ENCODE measurements around the gene FFAR4. TPM values are rescaled to one million over a fixed set of nuclear protein-coding genes. Genes with fewer than 3 reads are reported as not detected.

Gene FFAR4
- total RNA-seq, 6 donors from 2014 or later: 2.4 to 18.1 (median 7.6) TPM

DNA sequence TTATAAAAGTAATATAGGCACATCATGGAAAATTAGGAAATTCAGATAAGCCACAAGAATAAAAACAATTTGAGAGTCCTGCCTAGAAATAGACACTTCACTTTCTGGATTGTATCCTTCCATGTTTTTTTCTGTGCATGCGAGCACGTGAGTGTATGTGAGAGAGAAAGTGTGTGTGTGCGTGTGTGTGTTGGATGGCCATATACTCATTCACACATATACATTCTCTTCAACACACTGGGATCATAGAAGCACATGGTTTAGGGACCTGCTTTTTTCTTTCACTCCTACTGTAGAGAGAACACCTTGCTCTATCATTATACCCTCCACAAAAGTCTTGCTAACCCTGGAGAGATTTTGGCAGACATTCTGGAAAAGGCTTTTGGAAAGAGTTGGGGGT, 7.5 kb downstream of the FFAR4 start:
- H3K4me1 ChIP-seq: peaks cover 0 to 19% (median 6%) of the 10 kb centered on the region in 4 donors
- H3K27ac ChIP-seq: no peak overlapping the region
- no peaks in the 10 kb centered on the region for H3K36me3 ChIP-seq
- TF ChIP-seq POLR2A (IDR thresholded peaks at IDR 0.05) (no peak), POLR2AphosphoS5 (IDR thresholded peaks at IDR 0.05) (no peak), EP300 (IDR thresholded peaks at IDR 0.05) (no peak)
- TF ChIP-seq, protein P1, sequence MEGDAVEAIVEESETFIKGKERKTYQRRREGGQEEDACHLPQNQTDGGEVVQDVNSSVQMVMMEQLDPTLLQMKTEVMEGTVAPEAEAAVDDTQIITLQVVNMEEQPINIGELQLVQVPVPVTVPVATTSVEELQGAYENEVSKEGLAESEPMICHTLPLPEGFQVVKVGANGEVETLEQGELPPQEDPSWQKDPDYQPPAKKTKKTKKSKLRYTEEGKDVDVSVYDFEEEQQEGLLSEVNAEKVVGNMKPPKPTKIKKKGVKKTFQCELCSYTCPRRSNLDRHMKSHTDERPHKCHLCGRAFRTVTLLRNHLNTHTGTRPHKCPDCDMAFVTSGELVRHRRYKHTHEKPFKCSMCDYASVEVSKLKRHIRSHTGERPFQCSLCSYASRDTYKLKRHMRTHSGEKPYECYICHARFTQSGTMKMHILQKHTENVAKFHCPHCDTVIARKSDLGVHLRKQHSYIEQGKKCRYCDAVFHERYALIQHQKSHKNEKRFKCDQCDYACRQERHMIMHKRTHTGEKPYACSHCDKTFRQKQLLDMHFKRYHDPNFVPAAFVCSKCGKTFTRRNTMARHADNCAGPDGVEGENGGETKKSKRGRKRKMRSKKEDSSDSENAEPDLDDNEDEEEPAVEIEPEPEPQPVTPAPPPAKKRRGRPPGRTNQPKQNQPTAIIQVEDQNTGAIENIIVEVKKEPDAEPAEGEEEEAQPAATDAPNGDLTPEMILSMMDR (IDR thresholded peaks at IDR 0.05): no peak
- ATAC-seq (ENCODE audit: low FRiP score in 2 of 2) (no peak), DNase-seq (no peak)
- WGBS, 2 donors: 60 to 70% methylated on average over 3 of the region's 3 CpGs
- H3K27me3 ChIP-seq: no peaks in the 10 kb centered on the region
- H3K4me3 ChIP-seq: no peak overlapping the region
- no peaks in the 10 kb centered on the region for H3K9me3 ChIP-seq

DNA sequence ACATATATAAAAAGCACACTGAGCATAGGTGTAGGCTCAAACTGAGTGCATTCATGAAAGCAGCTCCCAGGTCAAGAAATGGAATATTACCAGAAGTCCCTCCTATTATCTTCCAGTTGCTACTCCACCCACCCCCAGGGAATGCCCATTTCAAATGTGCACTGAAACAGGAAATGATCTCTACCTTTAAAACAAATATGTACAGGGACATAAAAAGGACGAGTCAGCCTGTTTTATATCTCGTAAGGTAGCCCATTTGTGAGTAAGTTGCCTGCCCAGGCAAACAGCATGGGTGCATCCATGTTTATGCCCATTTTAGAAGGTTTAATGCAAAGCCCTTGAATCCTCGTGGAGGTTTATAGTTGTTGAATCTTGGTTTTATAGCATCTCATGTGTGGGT, 10.4 kb downstream of the FFAR4 start:
- 66 to 76% methylated on average over 3 of the region's 3 CpGs for WGBS, 2 donors
- no peaks in the 10 kb centered on the region for H3K27me3 ChIP-seq
- H3K9me3 ChIP-seq: no peaks in the 10 kb centered on the region
- H3K36me3 ChIP-seq: no peaks in the 10 kb centered on the region
- H3K27ac ChIP-seq: no peak overlapping the region
- TF ChIP-seq EP300 (IDR thresholded peaks at IDR 0.05) (no peak), POLR2AphosphoS5 (IDR thresholded peaks at IDR 0.05) (no peak), POLR2A (IDR thresholded peaks at IDR 0.05) (no peak)
- TF ChIP-seq, protein P1 (IDR thresholded peaks at IDR 0.05): no peak
- ATAC-seq (ENCODE audit: low FRiP score in 2 of 2) (no peak), DNase-seq (no peak)
- no peak overlapping the region for H3K4me3 ChIP-seq
- H3K4me1 ChIP-seq: peaks cover 0 to 19% (median 6%) of the 10 kb centered on the region in 4 donors

DNA sequence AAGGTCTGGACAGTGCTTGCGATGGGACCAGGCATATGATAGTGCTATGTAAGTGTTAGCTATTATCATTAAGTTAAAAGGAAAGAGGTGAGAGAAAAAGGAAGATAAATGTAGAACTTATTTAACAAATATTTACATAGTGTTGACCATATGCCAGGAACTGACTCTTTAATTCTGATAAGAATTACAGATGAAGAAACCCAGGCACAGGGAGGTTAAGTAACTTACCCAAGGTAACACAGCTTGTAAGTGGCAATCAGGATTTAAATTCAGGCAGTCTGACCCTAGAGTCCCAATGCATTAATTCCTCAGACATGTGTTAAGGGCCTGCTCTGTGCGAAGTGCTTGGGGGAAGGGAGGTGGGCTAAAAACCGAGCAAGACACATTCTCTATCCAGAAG, 11.1 kb downstream of the FFAR4 start:
- H3K36me3 ChIP-seq: no peaks in the 10 kb centered on the region
- H3K9me3 ChIP-seq: no peaks in the 10 kb centered on the region
- peaks cover 0 to 15% (median 6%) of the 10 kb centered on the region in 4 donors for H3K4me1 ChIP-seq
- DNase-seq (no peak), ATAC-seq (ENCODE audit: low FRiP score in 2 of 2) (no peak)
- no peaks in the 10 kb centered on the region for H3K27me3 ChIP-seq
- H3K4me3 ChIP-seq: no peak overlapping the region
- no peak overlapping the region for H3K27ac ChIP-seq
- no peak for TF ChIP-seq POLR2A (IDR thresholded peaks at IDR 0.05)
- no peak for TF ChIP-seq POLR2AphosphoS5 (IDR thresholded peaks at IDR 0.05)
- TF ChIP-seq EP300 (IDR thresholded peaks at IDR 0.05): no peak
- TF ChIP-seq, protein P1 (IDR thresholded peaks at IDR 0.05): no peak
- 86 to 90% methylated on average over 3 of the region's 3 CpGs for WGBS, 2 donors

DNA sequence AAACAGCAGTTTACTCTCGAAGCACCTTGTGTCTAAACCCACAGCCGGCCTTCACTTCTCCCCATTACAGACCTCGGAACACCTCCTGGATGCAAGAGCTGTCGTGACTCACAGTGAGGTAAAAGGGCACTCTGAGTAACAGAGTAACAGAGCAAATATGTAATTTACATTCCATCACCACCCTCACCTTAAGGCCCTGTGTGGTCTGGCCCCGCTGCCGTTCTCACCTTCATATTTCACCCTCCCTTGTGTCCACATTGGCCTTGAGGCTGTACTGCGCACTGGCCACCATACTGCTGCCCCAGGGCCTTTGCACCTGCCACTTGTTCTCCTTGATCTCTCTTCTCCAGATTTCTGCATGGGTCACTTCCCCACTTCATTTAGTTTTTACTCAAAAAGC, 12.6 kb downstream of the FFAR4 start:
- no peak overlapping the region for H3K27ac ChIP-seq
- no peak overlapping the region for H3K4me3 ChIP-seq
- no peak for ATAC-seq (ENCODE audit: low FRiP score in 2 of 2)
- H3K4me1 ChIP-seq: peaks cover 0 to under 1% (median 0%) of the 10 kb centered on the region in 4 donors
- 70 to 77% methylated on average over 7 of the region's 7 CpGs for WGBS, 2 donors
- no peaks in the 10 kb centered on the region for H3K9me3 ChIP-seq
- H3K27me3 ChIP-seq: no peaks in the 10 kb centered on the region
- H3K36me3 ChIP-seq: no peaks in the 10 kb centered on the region
- TF ChIP-seq, protein P1 (IDR thresholded peaks at IDR 0.05): no peak
- no peak for TF ChIP-seq POLR2A (IDR thresholded peaks at IDR 0.05)
- TF ChIP-seq EP300 (IDR thresholded peaks at IDR 0.05): no peak
- no peak for TF ChIP-seq POLR2AphosphoS5 (IDR thresholded peaks at IDR 0.05)
- no peak for DNase-seq

DNA sequence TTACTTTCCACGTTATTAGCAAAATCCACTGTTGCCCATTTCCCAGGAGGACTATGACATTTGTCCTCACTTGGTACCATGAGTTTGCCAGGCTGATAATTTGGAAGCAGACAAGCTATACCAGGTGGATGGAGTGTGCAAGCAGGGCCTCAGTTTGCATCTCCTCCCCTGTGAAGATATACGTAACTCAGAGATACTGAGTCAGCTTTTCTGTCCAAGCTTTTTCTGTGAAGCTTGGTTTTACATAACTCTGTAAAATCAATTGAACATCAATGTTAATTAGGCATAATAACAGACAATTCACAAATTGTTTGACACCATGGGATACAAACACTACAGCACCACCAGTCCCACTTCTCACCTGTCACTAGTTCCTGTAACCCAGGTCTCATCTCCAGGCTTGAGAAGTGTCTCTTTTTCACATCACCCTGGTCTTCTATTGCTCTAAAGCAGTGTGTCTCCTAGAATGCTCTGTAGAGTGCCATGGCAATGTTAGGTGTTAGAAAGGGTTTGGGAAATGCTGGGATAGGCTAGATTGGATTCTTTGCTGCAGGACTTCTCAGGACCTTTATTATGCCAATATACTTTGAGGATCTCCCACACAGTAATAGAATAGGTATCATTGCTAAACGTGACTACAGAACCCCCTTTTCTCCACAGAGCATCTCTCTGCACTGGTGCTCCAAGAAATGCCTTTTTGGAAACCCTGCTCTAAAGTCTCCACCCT, 13.7 kb downstream of the FFAR4 start:
- Histone ChIP-seq H3K27me3 (no peaks in the 10 kb centered on the region), H3K36me3 (no peaks in the 10 kb centered on the region), H3K4me3 (no peak overlapping the region), H3K27ac (no peak overlapping the region), H3K4me1 (no peaks in the 10 kb centered on the region), H3K9me3 (no peaks in the 10 kb centered on the region)
- 85 to 86% methylated on average over 3 of the region's 3 CpGs for WGBS, 2 donors
- ATAC-seq (ENCODE audit: low FRiP score in 2 of 2): no peak
- TF ChIP-seq POLR2A (IDR thresholded peaks at IDR 0.05) (no peak), POLR2AphosphoS5 (IDR thresholded peaks at IDR 0.05) (no peak), EP300 (IDR thresholded peaks at IDR 0.05) (no peak)
- TF ChIP-seq, protein P1 (IDR thresholded peaks at IDR 0.05): no peak
- no peak for DNase-seq

Data from upper lobe of left lung (tissue), 6 donors.